HG03060 (cell line): ENCODE data around the gene LTF.

Experiments used
- ATAC-seq: cut with Tn5 transposase; IDR thresholded peaks from one replicate; pipeline ENCODE4 v1.9.1; 2021; ENCODE audit warnings: low read depth, moderate number of reproducible peaks; ENCODE audit not compliant: unreplicated experiment

LTF gene

DNA sequence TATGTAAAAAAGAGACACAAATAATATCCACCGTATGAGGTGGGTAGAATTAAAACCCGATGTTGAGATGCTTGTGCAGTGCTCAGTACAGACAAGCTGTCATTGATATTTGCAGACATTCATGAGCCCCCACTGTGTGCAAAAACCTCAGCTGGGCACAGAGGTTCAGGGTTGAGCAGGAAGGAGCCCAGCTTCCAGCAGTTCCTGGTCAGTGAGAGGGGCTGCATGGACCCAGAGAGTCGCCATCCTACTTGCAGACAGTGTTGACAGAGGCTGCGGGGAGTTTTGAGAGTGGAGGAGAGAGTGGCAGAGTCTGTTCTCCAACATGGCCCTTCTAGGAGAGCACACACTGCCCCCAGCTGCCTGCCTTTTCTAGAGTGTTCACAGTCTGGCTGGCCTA lies 6.1 kb upstream of the LTF start:
- ATAC-seq = no peak

DNA sequence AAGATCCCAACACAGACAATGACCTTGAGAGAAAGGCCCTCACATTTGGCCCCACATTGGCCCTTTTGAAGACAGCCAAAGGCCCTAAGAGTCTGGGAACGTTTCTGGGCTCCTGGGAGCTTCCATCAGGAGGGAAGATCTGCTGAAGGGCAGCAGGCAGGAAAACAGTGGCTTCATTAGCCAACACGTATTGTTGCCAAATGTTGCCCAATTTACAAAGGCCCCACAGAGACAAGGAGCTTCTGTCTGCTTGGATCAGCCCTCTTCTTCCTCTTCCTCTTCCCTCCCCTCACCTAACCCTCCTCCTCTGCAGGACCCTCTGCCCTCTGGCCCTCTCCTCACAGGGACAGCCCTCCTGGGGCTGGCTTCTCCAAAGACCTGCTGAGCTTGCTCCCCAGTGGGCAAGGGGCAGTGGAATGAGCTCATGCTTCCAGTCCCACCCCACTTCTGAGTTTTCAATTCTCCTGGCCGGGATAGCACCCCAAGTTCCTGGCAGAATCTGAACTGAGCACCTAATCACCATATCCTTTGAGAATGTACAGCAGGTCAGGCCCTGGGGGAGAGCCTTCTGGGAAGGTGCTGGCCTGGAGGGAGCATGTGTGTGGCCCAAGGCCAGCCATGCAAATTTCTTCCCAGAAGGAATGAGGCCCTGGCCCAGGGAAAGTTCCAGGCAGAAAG lies 5.1 kb upstream of the LTF start:
- ATAC-seq = no peak

DNA sequence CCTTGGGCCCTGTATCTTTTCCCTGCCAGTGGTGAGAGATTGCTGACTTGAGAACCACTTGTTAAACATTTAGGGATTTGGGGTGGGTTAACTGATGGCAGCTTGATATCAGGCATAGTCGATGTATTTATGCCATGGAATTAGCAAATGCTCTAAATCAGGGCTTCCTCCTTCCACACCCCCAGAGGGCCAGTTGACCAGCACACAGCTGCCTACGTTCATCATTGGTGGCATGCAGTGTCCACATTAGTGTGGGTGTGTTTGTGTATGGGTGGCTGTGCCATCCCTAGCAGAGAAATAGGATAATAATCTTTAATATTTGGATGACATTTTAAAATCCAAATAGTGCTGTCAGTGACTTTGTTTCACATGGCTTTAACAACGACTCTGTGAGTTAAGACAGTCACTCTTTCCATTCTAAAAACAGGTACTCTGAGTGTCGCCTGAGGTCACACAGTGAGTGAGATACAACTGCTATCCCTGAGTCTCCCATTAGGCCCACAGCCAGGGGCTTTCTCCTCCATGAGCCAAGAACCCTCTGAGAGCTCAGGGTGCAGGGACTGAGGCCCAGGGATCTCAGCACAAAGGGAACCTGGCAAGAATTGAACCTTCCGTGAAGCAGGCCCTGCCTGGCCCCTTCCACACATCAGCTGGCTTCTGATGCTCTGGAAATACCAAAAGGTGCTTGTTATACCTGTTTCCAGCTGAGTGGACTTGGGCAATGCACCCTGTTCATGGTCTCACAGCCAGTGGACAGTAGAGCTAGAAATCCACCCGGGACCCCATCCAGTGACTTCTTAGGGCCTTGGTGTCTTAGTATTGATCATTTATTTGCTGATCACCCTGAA lies 4.3 kb upstream of the LTF start:
- ATAC-seq = no peak

DNA sequence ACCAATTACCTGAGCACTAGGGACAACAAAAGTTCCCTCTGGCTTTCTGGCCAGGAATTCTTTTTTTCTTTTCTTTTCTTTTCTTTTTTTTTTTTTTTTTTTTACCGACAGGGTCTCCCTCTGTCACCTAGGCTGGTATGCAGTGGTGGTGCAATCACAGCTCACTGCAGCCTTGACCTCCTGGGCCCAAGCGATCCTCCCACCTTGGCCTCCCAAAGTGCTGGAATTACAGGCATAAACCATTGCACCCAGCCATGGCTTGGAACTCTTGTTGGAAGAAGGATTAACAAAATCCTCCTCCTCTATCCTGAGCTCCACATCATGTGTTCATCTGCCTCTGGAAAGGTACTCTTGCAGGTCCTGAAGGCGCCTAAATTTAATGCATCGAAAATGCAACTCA lies 2.9 kb upstream of the LTF start:
- no peak for ATAC-seq

DNA sequence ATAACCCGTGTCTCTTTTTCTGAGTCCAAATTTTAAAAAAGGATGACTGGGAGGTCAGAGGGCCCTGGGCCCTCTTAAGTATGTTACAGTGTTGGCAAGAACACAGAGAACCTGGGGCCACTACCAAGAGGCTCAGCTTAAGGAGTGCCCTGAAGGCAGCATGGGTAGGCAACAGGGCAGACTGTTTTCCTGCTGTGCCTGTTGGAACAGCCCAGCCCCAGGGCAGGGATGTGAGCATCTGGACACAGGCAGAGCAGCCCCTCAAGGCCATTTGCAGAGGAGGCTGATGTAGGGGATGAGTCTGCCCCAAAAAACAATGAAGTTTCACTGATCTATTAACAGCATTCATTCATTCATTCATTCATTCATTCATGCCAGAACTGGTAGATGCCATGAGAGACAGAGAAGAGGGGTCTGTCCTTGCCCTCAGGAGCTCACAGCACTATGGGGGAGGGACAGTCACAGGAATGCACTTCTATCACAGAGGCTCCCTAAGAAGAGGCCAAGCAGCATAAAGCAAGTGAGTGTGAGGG lies 2.2 kb upstream of the LTF start:
- no peak for ATAC-seq

DNA sequence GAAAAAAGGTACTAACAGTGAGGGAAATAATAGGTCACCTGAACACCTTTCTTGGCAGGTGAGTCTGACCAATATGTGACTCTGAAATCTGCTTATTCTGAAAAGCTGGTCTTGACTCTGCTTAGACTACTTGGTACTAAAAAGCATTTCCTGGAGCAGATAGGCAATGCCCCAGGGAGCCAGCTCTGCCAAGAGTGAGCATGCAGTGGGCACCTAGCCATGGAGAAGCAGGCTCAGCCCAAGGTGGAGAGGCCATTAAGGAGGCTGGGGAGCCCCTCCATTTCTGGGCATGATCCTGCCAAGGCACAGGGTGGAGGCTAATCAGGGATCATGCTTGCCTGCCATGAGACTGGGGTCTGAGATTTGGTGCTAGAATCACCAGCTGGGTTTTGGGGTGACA lies 1.6 kb upstream of the LTF start:
- ATAC-seq = no peak

DNA sequence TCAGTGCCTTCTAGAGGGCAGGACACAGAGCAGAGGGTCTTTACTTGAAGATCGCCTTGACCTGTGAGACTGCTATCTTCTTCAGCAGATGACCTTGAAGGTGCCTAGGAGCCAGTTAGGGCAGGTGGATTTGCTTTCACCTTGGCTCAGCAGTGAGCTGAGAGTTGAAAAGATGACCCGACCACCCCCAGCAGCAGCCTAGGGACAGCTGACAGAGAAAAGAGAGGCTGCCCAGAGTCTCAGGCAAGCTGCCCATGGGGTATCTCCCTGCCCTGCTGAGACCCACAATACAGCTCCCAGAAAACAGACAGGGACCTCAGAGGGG lies 453 bp upstream of the LTF start:
- ATAC-seq = no peak

DNA sequence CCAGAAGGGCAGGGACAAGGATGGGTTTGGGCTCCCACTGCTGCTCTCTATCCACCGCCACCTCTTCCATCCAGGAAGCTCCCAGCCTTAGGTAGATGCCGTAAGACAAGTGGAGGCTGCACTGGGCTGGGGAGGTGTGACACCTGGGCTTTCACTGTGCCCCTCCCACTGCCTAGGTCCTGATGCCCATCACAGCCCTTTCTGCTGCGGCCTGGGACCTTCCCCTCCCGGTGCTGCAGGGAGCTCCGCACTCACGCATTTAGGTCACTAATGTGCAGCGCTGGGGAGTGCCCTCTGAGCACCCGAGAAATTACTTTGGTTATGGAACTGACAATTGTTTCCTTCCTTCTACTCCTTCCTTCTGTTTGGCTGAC lies 850 bp downstream of the LTF start:
- ATAC-seq = no peak

DNA sequence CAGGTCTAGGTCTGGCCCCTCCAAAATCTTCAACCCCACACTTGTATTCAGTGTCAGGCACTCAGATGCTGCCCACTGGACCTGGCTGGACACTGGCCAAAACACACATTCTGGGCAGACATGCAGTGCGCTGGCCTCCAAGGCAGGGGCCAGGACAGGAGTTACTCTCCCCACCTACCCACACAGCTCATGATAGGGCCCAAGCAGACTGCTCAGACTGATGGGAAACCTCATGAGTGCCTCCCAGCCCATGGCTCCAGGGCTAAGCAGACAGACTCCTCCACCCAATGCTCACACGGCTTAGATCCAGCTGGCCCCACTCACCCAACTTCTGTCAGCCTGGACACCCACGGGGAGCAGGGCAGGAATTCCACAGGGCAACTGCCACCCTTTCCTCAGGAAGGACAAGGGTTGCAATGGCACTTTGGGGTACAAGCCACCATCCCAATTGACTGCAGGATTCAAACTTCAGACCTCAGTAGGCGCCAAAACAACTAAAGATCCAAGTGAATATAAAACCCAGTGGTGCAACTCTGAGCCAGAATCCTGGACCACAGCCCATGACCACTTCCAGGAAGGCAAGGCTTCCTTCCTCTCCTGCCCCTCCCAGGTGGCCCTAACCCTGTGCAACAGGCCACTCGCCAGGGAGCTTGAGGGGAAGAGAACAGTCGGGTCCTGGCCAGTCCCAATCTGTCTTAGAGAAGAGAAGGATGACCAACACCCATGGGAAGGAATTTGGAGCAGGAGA lies 1.4 kb downstream of the LTF start:
- no peak for ATAC-seq

DNA sequence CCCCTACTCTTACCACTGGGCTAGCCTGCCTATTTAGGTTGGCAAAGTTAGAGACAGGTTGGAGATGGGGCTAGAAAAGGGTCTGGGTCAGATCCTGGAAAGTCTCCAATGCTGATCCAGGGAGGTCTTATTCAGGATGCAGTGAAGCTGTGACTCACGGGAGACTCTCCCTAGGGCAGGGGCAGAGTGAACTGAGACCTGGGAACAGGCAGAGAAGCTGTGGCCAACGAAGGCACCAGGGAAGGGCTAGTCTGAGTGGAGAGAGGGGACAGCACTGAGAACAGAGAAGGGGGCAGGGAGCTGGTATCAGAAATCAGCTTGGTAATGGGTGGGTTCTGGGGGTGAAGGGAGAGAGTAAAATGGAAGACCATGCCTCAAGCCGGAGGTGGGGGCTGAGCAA lies 2.2 kb downstream of the LTF start:
- no peak for ATAC-seq

DNA sequence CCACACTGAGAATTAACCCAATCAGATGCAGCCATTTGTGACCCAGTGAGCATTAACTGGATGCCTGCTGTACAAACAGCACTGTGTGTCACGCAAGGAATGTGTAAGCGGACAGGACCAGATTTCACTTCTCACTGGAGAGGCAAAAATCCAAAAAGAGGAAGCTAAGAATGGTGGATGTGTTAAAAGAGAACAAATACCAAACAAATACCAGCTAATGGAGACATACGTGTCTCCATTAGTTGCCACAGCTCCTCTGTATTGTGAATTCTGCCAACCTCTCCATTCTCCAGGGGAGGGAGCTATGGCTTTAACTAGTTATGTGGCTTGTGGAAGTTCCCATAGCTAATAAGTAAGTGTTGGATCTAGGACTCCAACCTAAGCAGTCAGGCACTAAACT lies 2.6 kb downstream of the LTF start:
- ATAC-seq = no peak

DNA sequence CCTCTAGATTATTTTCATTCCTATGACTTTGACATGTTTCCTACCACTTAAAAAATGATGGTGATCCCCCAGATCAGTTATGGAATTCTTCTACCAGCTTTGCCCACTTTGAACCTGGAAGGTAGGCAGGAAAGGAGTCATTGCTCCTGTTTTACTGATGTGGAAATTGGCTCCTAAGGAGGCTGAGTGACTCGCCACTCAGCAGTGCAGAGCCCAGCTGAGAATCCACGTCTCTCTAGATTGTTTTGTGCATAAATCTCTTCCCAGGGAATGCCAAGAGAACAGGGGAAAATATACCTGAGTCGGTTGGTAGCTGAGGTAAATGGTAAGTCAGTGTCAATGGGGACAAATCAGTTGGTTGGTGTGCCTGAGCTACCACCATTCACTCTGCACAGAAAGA lies 4.7 kb downstream of the LTF start:
- no peak for ATAC-seq

DNA sequence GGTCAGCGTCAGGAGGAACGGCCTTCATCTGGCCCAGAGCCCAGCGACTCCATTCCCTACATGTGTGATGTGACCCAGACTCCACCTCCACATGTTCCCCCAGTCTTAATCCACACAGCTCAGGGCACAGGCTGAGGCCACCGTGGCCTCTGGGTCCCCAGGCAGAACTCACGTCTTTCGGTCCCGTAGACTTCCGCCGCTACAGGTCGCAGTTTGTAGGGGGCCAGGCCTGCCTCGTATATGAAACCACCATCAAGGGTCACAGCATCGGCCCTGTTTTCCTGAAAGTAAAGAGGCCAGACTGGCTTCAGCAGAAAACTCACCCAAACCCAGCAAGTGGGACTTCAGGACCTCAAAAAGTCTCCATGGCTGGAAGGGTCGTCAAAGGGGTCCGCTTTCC lies 8.6 kb downstream of the LTF start:
- no peak for ATAC-seq

DNA sequence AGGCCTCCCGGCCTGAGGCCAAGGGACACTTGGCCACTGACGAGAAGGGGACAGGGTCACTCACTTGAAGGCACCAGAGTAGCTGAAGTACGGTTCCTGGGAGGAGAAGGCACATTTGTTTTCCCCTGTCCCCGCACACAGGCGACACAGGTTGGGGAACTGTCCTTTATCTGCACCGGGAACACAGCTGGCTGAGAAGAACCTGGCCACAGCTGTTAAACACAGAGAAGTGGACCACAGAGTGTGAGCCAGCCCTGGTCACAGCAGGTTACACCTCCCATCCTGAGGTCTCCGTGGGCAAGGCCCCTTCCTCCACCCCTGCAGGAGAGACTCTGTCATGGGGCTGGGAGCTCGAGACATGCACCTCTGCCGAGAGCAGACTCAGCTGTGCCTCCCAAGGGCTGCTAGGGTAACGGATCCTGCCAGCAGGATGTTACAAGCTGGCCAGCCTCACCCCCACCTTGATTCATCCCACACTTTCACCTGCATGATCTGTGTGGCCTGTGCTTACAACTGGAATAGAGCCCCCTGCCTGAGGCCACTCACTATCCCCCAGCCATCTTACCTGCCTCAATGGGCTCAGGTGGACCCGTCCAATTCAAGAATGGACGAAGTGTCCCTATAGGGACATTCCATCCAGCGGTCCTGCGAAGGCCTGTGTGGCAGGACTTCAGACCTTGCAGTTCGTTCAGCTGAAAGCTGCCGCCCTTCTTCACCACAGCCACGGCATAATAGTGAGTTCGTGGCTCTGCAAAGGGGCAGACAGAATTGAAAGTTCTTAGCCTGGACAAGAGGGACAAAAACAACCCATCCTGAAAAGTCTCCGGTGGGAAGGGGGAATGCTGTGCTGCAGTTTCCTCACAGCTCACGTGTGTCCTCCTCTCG lies 9.2 kb downstream of the LTF start:
- no peak for ATAC-seq

DNA sequence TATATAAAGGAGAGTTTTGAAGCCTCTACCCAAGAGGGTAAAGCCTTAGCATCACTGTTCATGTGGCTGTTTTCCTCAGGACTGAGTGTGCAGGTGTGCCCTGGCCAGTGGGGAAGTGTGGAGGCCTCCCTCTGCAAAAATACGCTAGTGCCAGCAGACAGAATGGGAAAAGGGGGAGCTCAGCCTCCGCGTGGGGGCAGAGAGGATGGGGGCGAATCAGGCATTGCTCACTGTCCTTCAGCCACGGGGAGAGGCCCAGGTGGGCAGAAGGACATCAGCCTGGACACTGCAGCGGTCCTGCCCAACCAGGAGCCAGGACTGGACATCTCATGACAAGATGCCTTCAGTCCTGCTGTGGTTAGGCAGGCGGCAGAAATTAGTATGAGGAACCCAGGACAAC lies 10.1 kb downstream of the LTF start:
- ATAC-seq = no peak

DNA sequence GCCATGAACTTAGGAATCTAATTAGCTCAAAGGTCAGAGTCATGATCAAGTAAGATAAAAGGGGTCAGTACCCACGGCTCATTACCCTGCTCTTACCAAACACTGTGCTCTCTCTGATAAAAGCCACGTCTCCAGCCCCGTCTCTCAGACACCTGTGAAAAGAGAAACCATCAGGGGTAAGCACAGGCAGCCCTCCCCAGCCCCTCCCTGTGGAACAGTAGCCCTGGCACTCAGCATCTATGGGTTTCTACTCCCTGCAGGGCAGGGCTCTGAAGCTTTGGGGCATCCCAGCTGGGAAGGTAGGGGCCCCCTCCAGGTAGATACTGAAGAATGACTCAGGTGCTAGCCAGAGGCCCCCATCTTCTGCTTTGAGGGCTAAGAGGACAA lies 10.5 kb downstream of the LTF start:
- no peak for ATAC-seq

DNA sequence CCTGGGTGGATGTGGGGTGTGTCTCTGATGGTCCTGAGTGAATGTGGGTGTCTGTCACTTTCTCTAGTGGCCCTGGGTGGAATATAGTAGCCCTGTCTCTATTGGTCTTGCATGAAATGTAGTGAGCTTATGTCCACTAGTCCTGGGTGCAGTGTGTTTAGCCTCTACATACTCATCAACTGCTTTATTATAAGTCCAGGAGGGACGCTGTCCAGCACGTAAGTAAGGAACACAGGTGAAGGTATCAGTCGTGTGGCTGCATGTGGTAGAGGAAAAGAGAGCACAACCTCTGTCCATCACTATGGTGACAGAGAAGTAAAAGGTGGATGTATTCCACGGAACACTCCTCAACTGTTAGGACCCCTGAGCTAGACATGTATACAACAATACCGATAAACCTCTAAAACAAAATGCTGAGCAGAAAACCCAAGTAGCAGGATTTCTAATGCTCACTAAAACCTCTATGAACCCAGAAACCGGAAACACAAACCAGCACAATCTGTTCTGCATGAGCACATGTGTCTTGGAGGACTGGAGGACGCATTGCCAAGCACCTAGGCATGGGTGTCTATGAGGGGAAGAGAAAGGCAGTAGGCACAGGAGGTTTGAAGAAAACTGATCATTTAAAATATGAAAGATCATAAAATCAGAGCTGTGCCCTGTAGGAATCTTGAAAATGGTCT lies 11.0 kb downstream of the LTF start:
- no peak for ATAC-seq

DNA sequence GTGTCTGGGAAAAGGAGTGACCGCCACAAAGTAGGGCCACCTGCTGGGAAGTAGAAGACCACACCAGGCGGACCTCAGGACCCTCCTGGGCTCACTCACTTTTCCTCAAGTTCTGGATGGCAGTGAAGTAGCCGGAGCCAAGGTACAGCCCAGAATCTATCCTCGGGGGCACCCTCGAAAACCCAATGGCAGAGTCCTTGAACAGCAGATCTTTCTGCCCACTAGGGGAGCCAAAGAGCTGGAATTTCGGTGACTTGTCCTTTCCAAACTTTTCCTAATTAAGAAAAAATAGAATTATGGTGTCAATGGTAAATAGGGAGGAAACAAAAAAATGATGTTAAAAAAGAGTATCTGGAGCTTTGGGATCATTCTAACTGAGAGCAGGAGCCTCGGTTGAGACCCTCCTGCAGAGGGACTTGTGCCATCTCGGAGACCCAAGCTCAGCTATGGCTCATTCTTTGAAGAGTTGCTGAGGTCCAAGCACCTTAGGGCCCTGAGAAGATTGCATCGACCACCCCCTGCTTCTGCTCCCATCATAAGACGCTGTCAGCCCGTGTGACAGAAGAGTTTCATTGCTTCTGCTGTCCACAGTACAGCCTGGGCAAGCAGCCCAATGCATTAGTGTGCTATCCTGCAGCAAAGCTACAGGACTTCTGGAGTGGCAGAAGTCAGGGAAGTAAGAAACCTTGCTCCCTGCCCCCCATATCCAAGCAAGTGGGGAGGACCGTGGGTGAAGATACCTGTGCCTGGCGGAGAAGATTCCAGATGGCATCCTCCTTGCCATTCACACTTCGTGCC lies 14.8 kb downstream of the LTF start:
- ATAC-seq = no peak

DNA sequence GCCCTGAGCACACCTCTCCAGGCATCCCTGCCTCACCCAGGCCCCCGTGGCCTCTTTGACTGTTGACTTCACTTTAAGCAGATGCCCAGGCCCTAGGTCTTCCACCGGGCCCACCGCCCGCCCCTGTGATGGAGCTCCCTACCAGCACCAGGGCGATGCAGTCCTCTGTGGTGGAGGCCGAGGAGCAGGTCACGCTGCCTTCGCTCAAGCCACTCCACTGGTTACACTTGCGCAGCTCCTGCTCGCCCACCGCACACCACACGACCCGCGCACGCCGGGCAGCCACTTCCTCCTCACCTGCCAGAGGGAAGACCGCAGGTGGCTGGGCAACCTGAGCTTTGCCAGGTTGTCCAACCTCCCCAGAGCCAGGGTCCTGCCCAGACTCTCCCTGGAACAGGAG lies 16.0 kb downstream of the LTF start:
- ATAC-seq = no peak
